B cell (primary cell): Measurements from ENCODE around the gene MYCBPAP. TPM values are rescaled to one million over a fixed set of nuclear protein-coding genes. Genes with fewer than 3 reads are reported as not detected.

ENCODE experiments used
- ATAC-seq: fragments of 200-7000 bp; cut with Tn5 transposase; one replicate; pipeline ENCODE4 v1.10.0; 2021; ENCODE audit warnings: low read depth, mild to moderate bottlenecking, moderate number of reproducible peaks, moderate library complexity
- CTCF ChIA-PET: fragments of 350-600 bp; sonication (Branson Sonifier 250); formaldehyde crosslinking; loops from one replicate; lab custom pipeline; 2021; ENCODE audit warnings: antibody characterized with exemption, inconsistent platforms; lab: Charles Lee
- POLR2A ChIA-PET: fragments of 350-600 bp; sonication (Branson Sonifier 250); formaldehyde crosslinking; loops from one replicate; lab custom pipeline; 2021; ENCODE audit warnings: antibody characterized with exemption; lab: Charles Lee
- DNase-seq: peaks from one replicate; pipeline ENCODE4 v3.0.0; 2013
- H2AFZ ChIP-seq: 2 replicates; pipeline ENCODE4 v1.6.1; 2012; ENCODE audit warnings: mild to moderate bottlenecking, low read depth, low read length; ENCODE audit not compliant: insufficient read depth, poor library complexity, severe bottlenecking
- H3K27ac ChIP-seq, 2 donors: 1 replicate in 1 of 2; 2 replicates in 1 of 2; pipeline ENCODE4 v1.5.1; 2012 to 2013; ENCODE audit warnings: low read length in 2 of 2, mild to moderate bottlenecking in 2 of 2, moderate library complexity in 1 of 2
- H3K27me3 ChIP-seq, 4 experiments: fragments of 200-600 bp in 1 of 4; sonication (generic) in 1 of 4; replicated peaks in 1 of 4; 1 replicate in 2 of 4; 2 replicates in 2 of 4; pipeline versions ENCODE4 v1.6.1 to v1.7.0; 2013 to 2016; ENCODE audit warnings: low read length in 3 of 4, mild to moderate bottlenecking in 2 of 4, mixed read lengths in 1 of 4, moderate library complexity in 1 of 4; ENCODE audit not compliant: insufficient read depth in 4 of 4, control insufficient read depth in 3 of 4; ENCODE audit errors: control extremely low read depth in 1 of 4
- H3K36me3 ChIP-seq, 2 experiments: replicated peaks in 1 of 2; 1 replicate in 1 of 2; 2 replicates in 1 of 2; pipeline versions ENCODE4 v1.6.1 to v1.7.1; 2013; ENCODE audit warnings: low read length in 1 of 2; ENCODE audit not compliant: insufficient read depth in 2 of 2, control insufficient read depth in 1 of 2; ENCODE audit errors: control extremely low read depth in 1 of 2, extremely low read depth in 1 of 2
- H3K4me1 ChIP-seq, 2 donors: fragments of 200-600 bp in 1 of 2; sonication (generic) in 1 of 2; 1 replicate in 1 of 2; 2 replicates in 1 of 2; pipeline versions ENCODE4 v1.5.1 to v1.6.1; 2013 to 2017; ENCODE audit warnings: low read length in 2 of 2; ENCODE audit not compliant: control insufficient read depth in 2 of 2, insufficient read depth in 2 of 2
- H3K4me2 ChIP-seq: replicated peaks from 2 replicates; pipeline ENCODE3; 2012; ENCODE audit warnings: mild to moderate bottlenecking, low read depth, low read length; ENCODE audit not compliant: poor library complexity, severe bottlenecking
- H3K4me3 ChIP-seq, 5 experiments: fragments of 200-600 bp in 1 of 5; sonication (generic) in 1 of 5; 1 replicate in 3 of 5; 2 replicates in 2 of 5; pipeline versions ENCODE4 v1.5.1 to v1.7.0; 2011 to 2016; ENCODE audit warnings: low read length in 4 of 5, mild to moderate bottlenecking in 4 of 5, low read depth in 2 of 5, control low read depth in 1 of 5, moderate library complexity in 1 of 5; ENCODE audit not compliant: insufficient read depth in 1 of 5; ENCODE audit errors: control extremely low read depth in 1 of 5, extremely low read depth in 1 of 5
- H3K79me2 ChIP-seq: fragments of 200-600 bp; sonication (generic); one replicate; pipeline ENCODE4 v1.6.0; 2016; ENCODE audit warnings: low read length; ENCODE audit not compliant: control insufficient read depth, insufficient read depth
- H3K9ac ChIP-seq: fragments of 200-600 bp; sonication (generic); 2 replicates; pipeline ENCODE4 v1.6.1; 2017; ENCODE audit warnings: mild to moderate bottlenecking, low read length, moderate library complexity
- H3K9me3 ChIP-seq, 3 donors: one replicate each; pipeline versions ENCODE4 v1.6.1 to v1.7.1; 2013; ENCODE audit warnings: low read length in 2 of 3; ENCODE audit not compliant: control insufficient read depth in 2 of 3, insufficient read depth in 1 of 3; ENCODE audit errors: control extremely low read depth in 1 of 3
- H4K20me1 ChIP-seq: 2 replicates; pipeline ENCODE4 v1.6.0; 2012; ENCODE audit warnings: mild to moderate bottlenecking, low read length; ENCODE audit not compliant: insufficient read depth, control insufficient read depth, poor library complexity, severe bottlenecking
- H3K27ac Mint-ChIP-seq: one replicate; pipeline ENCODE4 v1.8.0; 2021; ENCODE audit warnings: mixed read lengths
- H3K27me3 Mint-ChIP-seq: one replicate; pipeline ENCODE4 v1.8.0; 2021; ENCODE audit warnings: mixed read lengths
- H3K4me1 Mint-ChIP-seq: one replicate; pipeline ENCODE4 v1.8.0; 2021; ENCODE audit warnings: mixed read lengths
- H3K4me3 Mint-ChIP-seq: one replicate; pipeline ENCODE4 v1.8.0; 2021; ENCODE audit warnings: mixed read lengths
- H3K9me3 Mint-ChIP-seq: one replicate; pipeline ENCODE4 v1.8.0; 2022; ENCODE audit warnings: mixed read lengths; ENCODE audit not compliant: insufficient read depth
- EZH2 ChIP-seq: IDR thresholded peaks from 2 replicates; pipeline ENCODE4 v1.6.1; 2012; ENCODE audit warnings: borderline replicate concordance, low read depth, mild to moderate bottlenecking, moderate library complexity, low read length; ENCODE audit not compliant: insufficient read depth, poor library complexity, severe bottlenecking
- WGBS: methylation state at CpG from one replicate; pipeline ENCODE4 v1.1.5; 2013; ENCODE audit warnings: missing lambda C conversion rate; ENCODE audit not compliant: insufficient coverage; 5-methylcytosine and 5-hydroxymethylcytosine counted together
- intact Hi-C: fragments of 100-400 bp; cut with micrococcal nuclease; formaldehyde crosslinking; loops from one replicate; pipeline ENCODE4 v1.10.0; 2022
- polyA plus RNA-seq: library from polyadenylated mRNA; depleted of rRNA; stranded (reverse); fragments of >200 nt; gene quantifications from 2 replicates; pipeline ENCODE4 v1.2.3, GENCODE V29; 2012
- total RNA-seq, 2 donors: library from RNA; stranded (reverse); fragments of 120-200 nt in 1 of 2; gene quantifications; 1 replicate in 1 of 2; 2 replicates in 1 of 2; pipeline versions ENCODE4 v1.2.3 to v1.2.4, GENCODE V29; 2013 to 2022
- TF ChIP-seq, protein P1 (sequence below): fragments of 200-600 bp; IDR thresholded peaks from one replicate; pipeline ENCODE4 v1.8.0; 2022; ENCODE audit warnings: antibody characterized with exemption, mild to moderate bottlenecking

Gene MYCBPAP
- total and polyA plus RNA-seq, 2 donors (not counting 1 experiment from before 2014, with no cell fraction given): 1.9 to 5.1 TPM

DNA sequence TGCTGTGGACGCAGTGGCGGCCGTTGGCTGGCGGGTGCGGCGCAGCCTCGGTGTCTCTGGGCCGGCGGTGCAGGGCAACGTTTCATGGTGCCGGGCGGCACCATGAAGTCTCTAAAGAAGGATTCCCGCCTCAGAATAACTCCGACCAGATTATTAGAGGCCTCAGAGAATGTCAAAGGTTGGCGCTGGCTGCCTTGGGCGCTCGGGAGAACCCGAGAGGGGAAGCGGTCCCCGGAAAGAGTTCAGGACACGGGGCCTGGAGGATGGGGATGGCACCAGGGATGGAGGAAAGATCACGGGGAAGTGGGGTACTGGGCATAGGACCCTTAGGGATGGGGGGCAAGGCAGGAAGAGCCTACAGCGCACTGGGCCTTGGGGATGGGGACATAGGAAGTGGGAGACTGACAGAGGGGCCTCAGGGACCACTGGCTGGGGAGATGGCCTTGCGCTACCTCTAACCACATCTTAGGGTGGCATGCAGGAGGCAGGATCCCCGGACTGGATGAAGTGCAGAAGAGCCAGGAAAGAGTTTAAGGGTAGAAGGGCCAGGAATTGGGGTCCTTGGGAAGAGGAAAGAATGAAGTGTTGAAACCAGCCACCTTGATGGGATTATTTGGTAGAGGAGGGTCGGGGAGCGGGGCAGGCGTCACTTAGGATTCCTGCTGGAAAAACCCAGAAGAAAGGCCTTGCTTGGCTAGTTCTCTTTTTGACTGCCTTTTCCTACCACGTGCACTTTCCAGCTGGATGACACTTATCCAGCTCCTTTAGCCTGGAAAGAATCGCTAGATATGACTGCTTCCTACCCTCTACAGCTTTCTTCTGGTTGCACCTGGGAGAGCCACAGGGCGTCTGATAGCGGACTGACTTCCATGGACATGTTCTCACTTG lies 578 bp downstream of the MYCBPAP start:
- Histone ChIP-seq H3K27me3 (peaks cover 0 to 8% (median 3%) of the 10 kb centered on the region in 4 experiments), H2AFZ (peak overlapping the region; percentile 89), H3K27ac (no peak overlapping the region), H3K4me1 (peaks cover 9 to 19% of the 10 kb centered on the region in 2 donors), H3K9ac (peak overlapping the region; percentile 86), H3K9me3 (peaks cover 0 to 3% (median 0%) of the 10 kb centered on the region in 3 donors), H4K20me1 (no peaks in the 10 kb centered on the region), H3K4me2 (peak overlapping the region; percentile 93), H3K4me3 (peak overlapping the region; percentile 41 to 79 (median 54)), H3K36me3 (no peaks in the 10 kb centered on the region), H3K79me2 (no peaks in the 10 kb centered on the region)
- H3K4me1 Mint-ChIP-seq: peaks cover 28% of the 10 kb centered on the region
- ATAC-seq: no peak
- intact Hi-C loops: loop anchor here (1.0 kb wide), 3 partner anchors 31 to 163 kb away; partner anchors contain the start of genes RSAD1 and XYLT2
- ChIA-PET CTCF (interaction anchor here (0.6 kb wide), 1 partner anchor 9 kb away, joined by 3 read pairs; no protein-coding TSS in a partner anchor), POLR2A (interaction anchor here (0.7 kb wide), 1 partner anchor 49 kb away, joined by 7 read pairs; no protein-coding TSS in a partner anchor)
- no peak for DNase-seq
- H3K4me3 Mint-ChIP-seq: peak overlapping the region; percentile 84
- TF ChIP-seq, protein P1, sequence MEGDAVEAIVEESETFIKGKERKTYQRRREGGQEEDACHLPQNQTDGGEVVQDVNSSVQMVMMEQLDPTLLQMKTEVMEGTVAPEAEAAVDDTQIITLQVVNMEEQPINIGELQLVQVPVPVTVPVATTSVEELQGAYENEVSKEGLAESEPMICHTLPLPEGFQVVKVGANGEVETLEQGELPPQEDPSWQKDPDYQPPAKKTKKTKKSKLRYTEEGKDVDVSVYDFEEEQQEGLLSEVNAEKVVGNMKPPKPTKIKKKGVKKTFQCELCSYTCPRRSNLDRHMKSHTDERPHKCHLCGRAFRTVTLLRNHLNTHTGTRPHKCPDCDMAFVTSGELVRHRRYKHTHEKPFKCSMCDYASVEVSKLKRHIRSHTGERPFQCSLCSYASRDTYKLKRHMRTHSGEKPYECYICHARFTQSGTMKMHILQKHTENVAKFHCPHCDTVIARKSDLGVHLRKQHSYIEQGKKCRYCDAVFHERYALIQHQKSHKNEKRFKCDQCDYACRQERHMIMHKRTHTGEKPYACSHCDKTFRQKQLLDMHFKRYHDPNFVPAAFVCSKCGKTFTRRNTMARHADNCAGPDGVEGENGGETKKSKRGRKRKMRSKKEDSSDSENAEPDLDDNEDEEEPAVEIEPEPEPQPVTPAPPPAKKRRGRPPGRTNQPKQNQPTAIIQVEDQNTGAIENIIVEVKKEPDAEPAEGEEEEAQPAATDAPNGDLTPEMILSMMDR: no peak
- TF ChIP-seq EZH2: no peak
- H3K9me3 Mint-ChIP-seq: no peaks in the 10 kb centered on the region
- WGBS: 29% methylated on average over 29 of the region's 32 CpGs
- no peaks in the 10 kb centered on the region for H3K27me3 Mint-ChIP-seq
- peak overlapping the region; percentile 82 for H3K27ac Mint-ChIP-seq
